NK-92 (cell line): ENCODE data around the gene UTP14A.

Experiments used
- DNase-seq: peaks from one replicate; lab custom pipeline; 2025; ENCODE audit not compliant: unreplicated experiment; lab: John Stamatoyannopoulos, UW

UTP14A gene

DNA sequence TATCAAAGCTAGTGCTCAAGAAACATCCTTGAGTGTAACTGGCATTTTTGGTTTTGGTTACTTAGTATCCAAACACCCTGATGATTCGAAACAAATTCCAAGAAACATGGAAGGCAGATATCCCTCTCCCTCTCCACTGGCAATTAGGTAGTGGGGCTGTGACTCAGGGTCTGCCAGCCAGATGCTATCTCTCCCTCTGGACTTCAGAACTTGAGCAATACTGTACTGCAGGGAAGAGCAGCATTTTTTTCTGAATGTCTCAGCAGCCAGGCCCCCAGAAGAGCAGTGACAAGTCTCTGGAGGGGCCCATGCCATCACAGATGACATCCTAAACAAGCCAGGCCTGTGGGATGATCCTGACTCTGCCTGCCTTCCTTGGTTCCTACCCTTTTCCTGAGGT is 39.2 kb downstream of the UTP14A start:
- DNase-seq = no peak

DNA sequence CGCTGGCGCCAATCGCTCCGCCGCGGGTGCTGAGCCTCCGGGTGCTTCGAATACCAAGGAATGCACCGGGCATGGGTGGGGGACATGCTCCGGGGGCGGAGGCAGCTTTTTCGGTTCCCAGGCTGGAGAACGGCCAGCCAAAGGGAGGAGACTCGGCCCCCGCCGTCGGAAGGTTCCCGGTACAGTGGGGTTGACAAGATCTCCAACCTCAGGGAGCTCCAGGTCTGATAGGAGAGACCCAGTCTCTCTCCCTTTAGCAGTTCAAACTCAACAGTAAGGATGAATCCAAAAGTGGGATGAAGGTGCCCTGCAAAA is 47.3 kb downstream of the UTP14A start:
- no peak for DNase-seq

DNA sequence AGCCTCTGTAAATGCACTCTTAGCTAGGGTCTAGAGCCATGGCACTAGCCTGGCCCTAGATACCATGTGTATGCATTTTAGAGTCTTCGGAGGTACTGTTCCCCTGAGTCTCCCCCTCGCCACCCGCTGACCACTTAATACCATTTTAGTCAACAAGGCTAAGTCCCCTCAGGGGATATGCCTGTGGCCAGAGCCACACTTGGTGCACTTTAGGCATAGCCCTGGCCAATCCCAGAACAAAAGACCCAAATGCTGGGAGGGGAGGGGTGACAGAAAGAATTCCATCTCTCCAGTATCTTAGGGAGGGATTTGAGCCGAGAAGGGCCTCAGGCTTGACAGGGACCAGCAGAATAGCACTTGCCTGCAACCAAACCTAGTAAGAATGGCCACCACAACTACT is 47.9 kb downstream of the UTP14A start:
- no peak for DNase-seq

DNA sequence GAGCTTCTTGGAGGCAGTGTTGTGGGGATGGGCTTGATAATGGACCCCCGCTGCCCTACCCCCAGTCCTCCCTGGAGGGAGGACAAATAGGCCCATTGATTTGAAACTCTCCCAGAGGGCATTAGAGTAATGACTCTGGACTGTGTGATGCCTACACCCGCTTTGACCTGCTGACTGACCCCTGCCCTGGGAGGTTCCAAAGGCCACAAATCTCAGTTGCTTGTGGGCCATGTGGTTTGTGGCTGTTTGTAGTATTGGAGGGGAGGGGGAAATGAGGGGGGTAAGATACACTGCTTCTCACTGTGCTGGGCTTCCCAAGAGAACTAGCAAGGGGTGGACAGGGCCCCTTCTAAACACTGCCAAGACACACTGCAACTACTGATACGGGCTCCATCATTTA is 48.8 kb downstream of the UTP14A start:
- DNase-seq = no peak

DNA sequence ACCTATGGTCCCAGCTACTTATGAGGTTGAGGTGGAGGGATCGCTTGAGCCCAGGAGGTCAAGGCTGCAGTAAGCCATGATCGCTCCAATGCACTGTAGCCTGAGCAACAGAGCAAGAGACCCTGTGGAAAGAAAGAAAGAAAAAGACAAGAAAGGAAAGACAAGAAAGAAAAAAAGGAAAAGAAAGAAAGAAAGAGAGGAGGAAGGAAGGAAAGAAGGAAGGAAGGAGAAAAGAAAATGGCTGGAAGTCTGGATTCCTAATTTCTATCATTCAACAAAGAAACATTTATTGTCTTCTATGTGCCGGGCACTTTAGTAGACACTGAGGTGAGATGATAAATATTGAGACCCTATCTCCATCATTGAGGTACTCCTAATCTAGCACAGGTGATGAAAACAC is 49.7 kb downstream of the UTP14A start:
- no peak for DNase-seq

DNA sequence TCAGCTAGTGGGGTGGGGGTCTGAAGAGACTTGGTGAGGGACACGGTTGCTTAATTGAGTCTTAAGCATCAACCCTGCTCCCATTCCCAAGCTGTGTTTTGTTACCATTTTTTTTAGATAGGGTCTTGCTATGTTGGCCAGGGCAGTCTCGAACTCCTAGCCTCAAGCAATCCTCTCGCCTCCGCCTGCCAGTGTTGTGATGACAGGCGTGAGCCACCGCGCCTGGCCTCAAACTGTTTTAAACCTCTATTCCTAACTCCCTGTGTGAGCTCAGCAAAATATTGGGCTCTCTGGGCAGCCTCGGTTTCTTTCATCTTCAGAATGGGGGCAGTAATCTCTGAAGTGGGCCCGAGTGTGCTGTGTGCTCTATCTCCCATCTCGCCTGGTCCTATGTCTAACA is 50.2 kb downstream of the UTP14A start:
- no peak for DNase-seq

DNA sequence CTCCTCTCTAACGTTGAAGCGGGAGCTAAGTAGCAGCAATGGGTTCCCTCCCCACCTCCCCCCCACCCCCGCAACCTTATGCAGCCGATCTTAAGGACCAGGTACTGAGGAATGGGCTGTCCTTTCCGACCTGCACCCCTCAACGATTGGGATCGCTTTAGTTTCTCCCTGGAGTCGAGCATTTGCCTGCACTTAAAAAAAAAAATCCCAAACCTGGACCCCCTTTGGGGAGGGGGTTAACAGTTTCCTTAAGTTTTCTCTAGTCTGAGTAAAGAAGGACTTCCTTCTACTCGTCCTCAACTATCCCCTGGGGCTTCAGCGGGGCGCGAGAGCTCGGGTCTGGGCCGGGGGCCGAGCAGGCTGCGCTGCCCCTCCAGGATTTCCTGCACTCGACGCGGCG is 50.8 kb downstream of the UTP14A start:
- DNase-seq = no peak

DNA sequence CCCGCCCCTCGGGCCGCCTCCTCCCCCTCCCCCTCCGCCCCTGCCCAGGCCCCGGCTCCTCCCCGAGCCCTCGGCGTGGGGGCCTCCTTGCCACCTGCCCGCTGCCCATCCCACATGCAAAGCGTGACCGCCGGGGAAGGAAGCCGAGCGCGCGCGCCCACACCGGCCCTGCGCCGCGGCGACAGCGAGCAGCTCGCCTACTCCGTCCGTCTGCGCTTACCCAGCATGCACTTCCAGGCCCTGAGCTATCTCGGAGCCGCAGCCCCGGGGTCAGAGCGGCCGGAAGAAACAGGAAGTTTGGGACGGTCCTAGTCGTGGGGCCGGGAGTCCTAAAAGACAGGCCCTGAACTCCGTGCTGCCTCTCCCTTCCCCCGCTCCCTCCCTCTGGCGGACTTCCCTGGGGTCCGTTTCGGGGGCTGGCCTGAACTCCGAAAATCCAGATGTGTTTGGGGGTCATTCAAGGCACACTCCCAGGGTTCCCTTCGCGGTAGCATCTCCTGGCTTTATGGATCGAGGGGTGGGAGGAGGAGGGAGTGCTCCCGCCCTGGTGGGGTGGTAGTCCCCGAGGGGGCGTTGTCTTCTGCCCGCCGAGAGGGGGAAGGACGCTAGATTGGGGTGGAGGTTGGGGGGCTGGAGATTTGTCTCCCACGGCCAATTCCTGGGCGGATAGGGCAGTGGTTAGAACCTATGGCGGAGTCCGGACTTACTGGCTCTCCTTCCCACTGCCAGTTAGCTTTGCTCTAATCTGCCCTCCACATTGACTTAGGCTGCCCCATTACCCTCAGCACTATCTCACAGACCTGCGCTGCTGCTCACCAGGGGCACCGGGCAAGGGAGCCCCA is 51.5 kb downstream of the UTP14A start:
- no peak for DNase-seq

DNA sequence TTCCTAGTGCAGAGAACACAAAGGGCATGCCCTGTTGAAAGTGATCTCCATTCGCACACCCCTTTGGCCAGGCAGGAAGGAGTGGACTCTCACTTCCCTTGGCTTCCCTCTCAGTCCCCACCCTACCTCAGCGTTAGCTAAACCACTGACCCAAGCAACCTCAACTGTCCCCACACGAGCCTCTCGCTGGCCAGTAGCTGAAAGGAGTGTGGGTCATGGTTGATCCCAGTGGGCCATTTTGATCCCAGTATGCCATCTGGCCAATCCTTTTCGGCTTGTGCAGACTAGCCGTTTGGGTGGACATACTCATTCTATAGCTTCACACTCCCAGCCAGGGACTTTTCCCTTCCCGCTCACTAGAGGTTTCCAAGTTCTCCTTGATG is 52.1 kb downstream of the UTP14A start:
- no peak for DNase-seq

DNA sequence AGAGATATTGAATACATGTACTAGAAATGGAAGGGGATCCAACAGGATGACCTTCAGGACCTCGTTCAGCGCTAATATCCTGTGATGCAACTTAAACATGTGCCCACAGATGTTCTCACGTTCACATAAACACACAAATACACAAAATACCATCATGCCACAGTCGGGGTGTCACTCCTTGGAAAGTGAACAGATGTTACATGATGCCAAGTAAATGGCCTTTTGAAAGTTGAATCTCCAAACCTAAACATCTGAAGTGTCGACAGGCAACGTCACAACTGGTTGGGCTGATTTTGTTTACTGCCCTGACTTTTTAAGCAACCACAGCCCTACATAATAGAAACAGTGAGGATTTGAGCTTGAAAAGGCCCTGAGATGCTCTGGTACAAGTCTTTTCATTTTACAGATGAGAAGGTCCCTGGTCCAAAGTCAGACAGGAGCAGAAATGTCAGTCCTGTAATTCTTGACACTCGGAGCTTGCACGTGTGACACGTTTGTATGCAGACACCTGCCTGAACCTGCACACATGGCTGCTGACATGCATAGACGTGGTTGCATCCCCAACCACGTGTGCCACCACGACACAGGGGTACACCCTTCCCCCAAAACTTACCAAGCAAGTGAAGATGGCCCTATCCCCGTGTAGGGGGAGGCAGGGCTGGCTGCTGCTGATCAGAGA is 53.0 kb downstream of the UTP14A start:
- no peak for DNase-seq

DNA sequence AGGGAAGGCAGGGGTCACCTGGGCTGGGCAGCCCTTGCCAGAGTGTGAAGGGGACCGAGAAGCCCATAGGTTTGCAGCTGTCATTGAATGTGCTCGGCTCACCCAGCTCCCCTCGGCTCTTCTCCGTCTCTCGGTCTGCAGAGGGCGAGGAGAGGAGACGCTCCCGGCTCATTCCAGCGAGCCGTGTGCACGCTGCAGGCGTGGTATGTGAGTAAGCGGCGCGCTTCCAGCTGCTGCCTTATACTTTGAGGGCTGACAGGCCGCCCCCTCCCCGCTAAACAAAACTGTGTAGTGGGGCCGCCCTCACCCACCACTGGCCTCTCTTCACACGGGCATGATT is 53.5 kb downstream of the UTP14A start:
- DNase-seq = no peak

DNA sequence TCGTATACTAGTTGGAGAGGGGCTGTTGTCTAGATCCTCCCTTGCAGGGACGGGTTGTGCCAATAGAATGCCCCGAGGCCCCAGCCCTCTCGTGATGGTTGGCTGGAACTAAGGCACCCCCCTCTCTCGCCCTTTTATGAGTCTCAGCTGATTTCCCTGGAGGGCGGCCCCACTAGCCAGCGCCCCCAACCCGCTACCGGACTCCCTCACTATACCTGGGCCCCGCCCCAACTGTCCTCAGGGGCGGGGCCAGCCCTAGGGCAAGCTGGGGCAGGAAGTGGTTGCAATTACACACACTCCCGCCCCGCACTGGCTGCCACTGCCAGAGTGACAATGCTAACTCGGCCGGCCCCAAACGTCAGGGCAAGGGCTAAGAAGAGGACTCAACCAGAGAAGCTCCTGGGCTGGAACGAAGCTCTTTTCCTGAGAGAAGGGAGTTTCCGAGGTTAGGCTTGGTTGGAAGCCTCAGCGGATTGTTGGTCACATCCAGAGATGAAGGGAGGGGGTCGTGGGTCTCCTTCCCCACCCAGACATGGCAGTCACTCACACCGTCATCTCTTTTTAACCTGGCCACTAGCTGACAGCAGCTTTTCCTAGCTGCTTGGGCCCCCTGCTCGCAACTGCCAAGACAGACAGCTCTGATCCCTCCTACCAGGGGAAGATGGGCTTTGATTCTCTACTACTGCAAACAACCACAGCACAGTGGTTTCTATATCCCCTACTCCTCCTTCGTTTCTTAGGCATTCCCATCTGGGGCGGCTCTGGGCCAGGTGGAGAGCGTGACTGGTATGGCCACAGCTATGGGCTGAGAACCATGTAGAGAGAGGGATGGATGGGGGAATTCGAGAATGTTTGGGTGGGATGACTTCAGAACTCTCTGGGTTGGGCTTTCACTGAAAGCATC is 55.5 kb downstream of the UTP14A start:
- no peak for DNase-seq

DNA sequence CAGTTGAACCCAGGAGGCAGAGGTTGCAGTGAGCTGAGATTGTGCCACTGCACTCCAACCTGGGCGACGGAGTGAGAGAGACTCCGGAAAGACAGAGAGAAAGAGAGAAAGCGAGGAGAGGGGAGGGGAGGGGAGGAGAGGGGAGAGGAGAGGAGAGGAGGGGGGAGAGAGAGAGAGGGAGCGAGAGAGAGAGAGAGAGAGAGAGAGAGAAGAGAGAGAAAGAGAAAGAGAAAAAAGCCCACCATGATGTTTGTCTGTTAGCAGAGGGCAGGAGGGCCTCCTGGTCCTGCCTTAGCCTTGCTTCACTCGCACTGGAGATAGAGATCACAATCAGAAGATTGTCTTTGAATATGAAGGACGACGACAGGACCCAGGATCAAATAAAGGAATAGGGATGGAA is 57.8 kb downstream of the UTP14A start:
- no peak for DNase-seq

DNA sequence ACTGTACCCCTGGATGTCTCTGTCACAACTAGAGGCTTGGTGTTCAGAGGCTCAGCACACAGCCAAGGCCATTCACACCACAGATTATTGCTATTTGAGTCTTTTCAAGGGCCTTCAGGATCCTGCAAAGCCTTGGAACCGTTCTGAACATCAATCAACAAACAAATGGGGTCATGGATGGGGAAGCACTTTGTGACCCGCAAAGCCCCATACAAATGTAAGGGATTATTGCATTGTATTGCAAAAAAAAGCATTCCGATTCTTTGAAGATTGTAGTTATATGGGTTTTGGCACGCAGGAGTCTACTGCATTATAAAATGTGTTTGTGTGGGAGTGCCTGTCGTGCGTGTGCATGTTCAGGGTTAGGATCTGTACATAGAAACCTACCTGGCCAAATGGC is 59.2 kb downstream of the UTP14A start:
- no peak for DNase-seq

DNA sequence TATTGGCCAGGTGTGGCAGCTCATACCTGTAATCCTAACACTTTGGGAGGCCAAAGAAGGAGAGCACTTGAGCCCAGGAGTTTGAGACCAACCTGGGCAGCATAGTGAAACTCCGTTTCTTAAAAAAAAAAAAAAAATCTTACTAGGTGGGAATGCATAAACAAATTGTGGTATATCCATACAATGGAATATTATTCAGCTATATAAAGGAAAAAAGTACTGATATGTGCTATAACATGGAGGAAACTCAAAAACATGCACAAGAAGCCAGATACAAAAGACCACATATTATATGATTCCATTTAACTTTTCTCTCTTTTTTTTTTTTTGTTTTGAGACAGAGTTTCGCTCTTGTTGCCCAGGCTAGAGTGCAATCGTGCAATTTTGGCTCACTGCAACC is 63.0 kb downstream of the UTP14A start:
- no peak for DNase-seq

DNA sequence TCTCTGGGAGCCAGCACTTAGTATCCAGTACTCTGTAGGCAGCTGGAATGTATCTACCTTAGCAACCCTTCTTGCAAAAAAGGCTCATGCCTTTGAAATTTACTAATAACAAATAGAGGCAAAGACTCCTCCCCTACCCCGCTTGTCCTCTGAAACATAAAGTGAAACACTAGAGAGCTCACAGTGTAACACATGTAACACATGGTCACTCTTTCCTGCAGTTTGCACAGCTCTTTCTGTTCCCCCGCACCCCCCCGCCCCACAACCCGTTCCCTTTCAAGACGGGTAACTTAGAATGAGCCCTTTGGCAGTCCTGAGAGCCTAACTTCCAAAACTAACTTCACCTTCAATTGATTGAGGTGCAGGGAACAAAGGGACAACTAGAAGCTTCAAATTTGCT is 70.5 kb downstream of the UTP14A start:
- DNase-seq = no peak
